ENCODE measurements around the gene LRRC8E. TPM values are rescaled to one million over a fixed set of nuclear protein-coding genes. Genes with fewer than 3 reads are reported as not detected.

LRRC8E gene
- total and polyA plus RNA-seq, 10 of the 15 experiments (the other 5 are each of a cell fraction or from before 2014, with no cell fraction given), result 0.04 to 0.32 (median 0.25) TPM; not detected in 7

DNA sequence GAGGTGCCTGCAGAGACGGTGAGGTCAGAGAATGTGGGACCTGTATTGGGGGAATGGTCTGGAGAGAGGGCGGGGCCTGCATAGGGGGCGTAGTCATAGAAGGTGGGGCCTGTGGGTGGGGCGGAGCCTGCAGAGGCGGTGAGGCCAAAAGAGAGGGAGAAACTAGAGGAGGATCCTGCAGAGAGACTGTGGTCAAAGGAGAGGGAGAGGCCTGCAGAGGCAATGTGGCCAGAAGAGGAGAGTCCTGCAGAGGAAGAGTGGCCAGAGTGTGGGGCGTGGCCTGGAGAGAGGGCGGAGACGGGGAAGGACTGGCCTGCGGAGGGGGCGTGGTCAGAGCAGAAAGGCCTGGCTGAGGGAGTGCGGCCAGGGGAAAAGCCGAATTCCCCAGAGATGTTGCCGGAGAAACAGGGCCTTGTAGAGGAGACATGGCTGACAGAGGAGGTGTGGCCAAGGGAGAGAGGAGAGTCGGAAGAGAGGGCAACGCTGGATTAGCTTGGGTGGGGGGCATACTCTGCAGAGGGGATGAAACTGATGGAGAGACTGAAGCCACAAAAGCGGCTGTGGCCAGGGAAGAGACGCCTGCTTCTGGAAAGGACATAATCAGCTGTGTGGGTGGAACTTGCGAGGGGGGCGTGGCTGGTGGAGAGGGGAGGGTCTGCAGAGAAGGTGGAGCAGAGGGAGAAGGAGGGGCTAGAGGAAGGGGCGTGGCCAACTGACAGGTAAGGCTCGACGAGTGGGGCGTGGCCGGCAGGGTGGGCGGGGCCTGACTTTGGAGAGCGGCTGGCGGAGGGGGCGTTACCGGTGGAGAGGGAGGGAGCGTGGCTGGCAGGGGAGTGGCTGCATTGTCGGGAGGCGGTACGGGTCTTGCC lies 16.6 kb upstream of the LRRC8E start:
- H3K4me2 ChIP-seq (ENCODE audit: control insufficient read depth, insufficient read depth), result peak overlapping the region; percentile 78
- intact Hi-C loops (cut with micrococcal nuclease; ENCODE audit: unreplicated experiment), result no loop called here
- FAIRE-seq, result peak; percentile 74

More for the DNA sequence above, 16.6 kb upstream of the LRRC8E start:
- POLR2A ChIA-PET, result no interaction called here
- H3K4me1 ChIP-seq (ENCODE audit: control insufficient read depth, insufficient read depth, low read length), result peaks cover 12% of the 10 kb centered on the region; the same call in 1 of the 2 replicates
- H3K9me3 ChIP-seq (replicated peaks; ENCODE audit: control insufficient read depth, insufficient read depth, low read length), result no peaks in the 10 kb centered on the region; the same call in 2 of the 3 replicates
- H3K36me3 ChIP-seq (ENCODE audit: control insufficient read depth in 2 of 2, insufficient read depth in 2 of 2, low read length in 1 of 2), result no peaks in the 10 kb centered on the region
- CTCF ChIA-PET, result no interaction called here
- no peaks in the 10 kb centered on the region for H3K79me2 ChIP-seq (ENCODE audit: control insufficient read depth, insufficient read depth, low read length)
- ATAC-seq (peak; percentile 47), DNase-seq (ENCODE audit: low read depth, low spot score) (peak; percentile 38)
- no peak overlapping the region for H3K27ac ChIP-seq (ENCODE audit: control insufficient read depth, insufficient read depth)
- WGBS (ENCODE audit: insufficient coverage, insufficient replicate concordance, low lambda C conversion rate, missing lambda C conversion rate), result 6% methylated on average over 20 of the region's 33 CpGs
- no peak overlapping the region for H3K4me3 ChIP-seq
- H3K9ac ChIP-seq (ENCODE audit: control insufficient read depth, insufficient read depth, low read length), result no peak overlapping the region
- H3K27me3 ChIP-seq (replicated peaks in 1 of 2; ENCODE audit: control insufficient read depth in 2 of 2, insufficient read depth in 2 of 2, low read length in 1 of 2), result peaks cover 3% of the 10 kb centered on the region in 2 experiments; a peak in 3 of 4 replicates
- in situ Hi-C loops (cut with MboI), result no loop called here
- peak overlapping the region; percentile 42; the same call in 1 of the 2 replicates for H2AFZ ChIP-seq (ENCODE audit: control insufficient read depth, low read depth, low read length)
- TF ChIP-seq BHLHE40 (IDR thresholded peaks at IDR 0.05; ENCODE audit: borderline replicate concordance in 1 of 2, low read depth in 2 of 2, low read length in 1 of 2) (no peak), MEF2A (IDR thresholded peaks at IDR 0.05; ENCODE audit: insufficient read depth, low read depth, low read length) (no peak), RCOR1 (conservative IDR thresholded peaks at IDR 0.05; ENCODE audit: low read depth, low read length) (no peak), MEF2B (IDR thresholded peaks at IDR 0.05; ENCODE audit: partially characterized antibody, poor library complexity, severe bottlenecking) (peak; percentile 82), YY1 (IDR thresholded peaks at IDR 0.05; ENCODE audit: low read depth, low read length) (peak; percentile 66), IKZF1 (conservative IDR thresholded peaks at IDR 0.05) (0 out of 2 replicates have a peak, but pooled peaks have one; percentile 21), SIX5 (IDR thresholded peaks at IDR 0.05; ENCODE audit: low read depth, low read length, severe bottlenecking) (no peak), RELA (IDR thresholded peaks at IDR 0.05; ENCODE audit: borderline replicate concordance, partially characterized antibody) (no peak), SP1 (IDR thresholded peaks at IDR 0.05; ENCODE audit: low read depth, low read length) (peak; percentile 48), EED (IDR thresholded peaks at IDR 0.05; ENCODE audit: low read depth) (0 out of 2 replicates have a peak, but pooled peaks have one; percentile 11), CBX3 (IDR thresholded peaks at IDR 0.05; ENCODE audit: borderline replicate concordance, low read depth) (no peak), SUZ12 (IDR thresholded peaks at IDR 0.05; ENCODE audit: unreplicated experiment) (no peak), CREM (IDR thresholded peaks at IDR 0.05; ENCODE audit: low read depth) (no peak), FOXK2 (IDR thresholded peaks at IDR 0.05) (peak; percentile 17; the same call in 1 of the 2 replicates), ZNF274 (IDR thresholded peaks at IDR 0.05; ENCODE audit: insufficient read depth, insufficient read length) (no peak)
- TF ChIP-seq, protein P1, sequence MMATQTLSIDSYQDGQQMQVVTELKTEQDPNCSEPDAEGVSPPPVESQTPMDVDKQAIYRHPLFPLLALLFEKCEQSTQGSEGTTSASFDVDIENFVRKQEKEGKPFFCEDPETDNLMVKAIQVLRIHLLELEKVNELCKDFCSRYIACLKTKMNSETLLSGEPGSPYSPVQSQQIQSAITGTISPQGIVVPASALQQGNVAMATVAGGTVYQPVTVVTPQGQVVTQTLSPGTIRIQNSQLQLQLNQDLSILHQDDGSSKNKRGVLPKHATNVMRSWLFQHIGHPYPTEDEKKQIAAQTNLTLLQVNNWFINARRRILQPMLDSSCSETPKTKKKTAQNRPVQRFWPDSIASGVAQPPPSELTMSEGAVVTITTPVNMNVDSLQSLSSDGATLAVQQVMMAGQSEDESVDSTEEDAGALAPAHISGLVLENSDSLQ (IDR thresholded peaks at IDR 0.05), result peak; percentile 40; the same call in 1 of the 2 replicates
- TF ChIP-seq, protein P2, sequence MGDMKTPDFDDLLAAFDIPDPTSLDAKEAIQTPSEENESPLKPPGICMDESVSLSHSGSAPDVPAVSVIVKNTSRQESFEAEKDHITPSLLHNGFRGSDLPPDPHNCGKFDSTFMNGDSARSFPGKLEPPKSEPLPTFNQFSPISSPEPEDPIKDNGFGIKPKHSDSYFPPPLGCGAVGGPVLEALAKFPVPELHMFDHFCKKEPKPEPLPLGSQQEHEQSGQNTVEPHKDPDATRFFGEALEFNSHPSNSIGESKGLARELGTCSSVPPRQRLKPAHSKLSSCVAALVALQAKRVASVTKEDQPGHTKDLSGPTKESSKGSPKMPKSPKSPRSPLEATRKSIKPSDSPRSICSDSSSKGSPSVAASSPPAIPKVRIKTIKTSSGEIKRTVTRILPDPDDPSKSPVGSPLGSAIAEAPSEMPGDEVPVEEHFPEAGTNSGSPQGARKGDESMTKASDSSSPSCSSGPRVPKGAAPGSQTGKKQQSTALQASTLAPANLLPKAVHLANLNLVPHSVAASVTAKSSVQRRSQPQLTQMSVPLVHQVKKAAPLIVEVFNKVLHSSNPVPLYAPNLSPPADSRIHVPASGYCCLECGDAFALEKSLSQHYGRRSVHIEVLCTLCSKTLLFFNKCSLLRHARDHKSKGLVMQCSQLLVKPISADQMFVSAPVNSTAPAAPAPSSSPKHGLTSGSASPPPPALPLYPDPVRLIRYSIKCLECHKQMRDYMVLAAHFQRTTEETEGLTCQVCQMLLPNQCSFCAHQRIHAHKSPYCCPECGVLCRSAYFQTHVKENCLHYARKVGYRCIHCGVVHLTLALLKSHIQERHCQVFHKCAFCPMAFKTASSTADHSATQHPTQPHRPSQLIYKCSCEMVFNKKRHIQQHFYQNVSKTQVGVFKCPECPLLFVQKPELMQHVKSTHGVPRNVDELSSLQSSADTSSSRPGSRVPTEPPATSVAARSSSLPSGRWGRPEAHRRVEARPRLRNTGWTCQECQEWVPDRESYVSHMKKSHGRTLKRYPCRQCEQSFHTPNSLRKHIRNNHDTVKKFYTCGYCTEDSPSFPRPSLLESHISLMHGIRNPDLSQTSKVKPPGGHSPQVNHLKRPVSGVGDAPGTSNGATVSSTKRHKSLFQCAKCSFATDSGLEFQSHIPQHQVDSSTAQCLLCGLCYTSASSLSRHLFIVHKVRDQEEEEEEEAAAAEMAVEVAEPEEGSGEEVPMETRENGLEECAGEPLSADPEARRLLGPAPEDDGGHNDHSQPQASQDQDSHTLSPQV (IDR thresholded peaks at IDR 0.05), result no peak
- H4K20me1 ChIP-seq (ENCODE audit: control insufficient read depth, insufficient read depth), result no peaks in the 10 kb centered on the region
- SMC1A ChIA-PET (ENCODE audit: uncharacterized antibody, unreplicated experiment), result no interaction called here
- BruUV-seq (replicated peaks), result no TSS peak
- RAD21 ChIA-PET (ENCODE audit: unreplicated experiment), result no interaction called here
